ENCODE results near the gene NFIA. TPM values are rescaled to one million over a fixed set of nuclear protein-coding genes. Genes with fewer than 3 reads are reported as not detected.

NFIA gene
- total RNA-seq, 1 experiment from 2014 or later, result 20.9 TPM

DNA sequence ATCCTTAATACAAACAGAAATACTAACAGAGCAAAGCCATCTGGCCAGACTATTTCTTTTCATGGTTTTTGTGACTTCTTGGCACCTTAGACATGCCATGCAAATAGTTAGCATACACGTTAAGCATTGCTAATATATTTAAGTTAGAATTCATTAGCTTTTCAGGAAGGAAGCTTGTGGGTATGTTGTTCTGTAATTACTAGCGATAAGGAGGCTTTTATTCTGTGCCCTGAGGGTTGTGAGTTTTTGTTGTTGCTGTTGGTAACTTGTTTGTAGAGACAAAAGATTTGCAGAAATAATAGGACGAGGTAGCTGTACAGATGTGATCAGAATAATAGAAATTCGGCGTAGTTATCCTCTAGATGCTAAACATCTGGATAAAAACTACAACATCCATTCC, 337.3 kb downstream of the NFIA start:
- intact Hi-C loops (cut with micrococcal nuclease; ENCODE audit: unreplicated experiment), result no loop called here
- Histone ChIP-seq H3K4me1 (ENCODE audit: control insufficient read depth, insufficient read depth, low read length) (no peaks in the 10 kb centered on the region), H3K27me3 (ENCODE audit: control insufficient read depth, insufficient read depth, low read length) (no peaks in the 10 kb centered on the region), H3K9me3 (ENCODE audit: control insufficient read depth, insufficient read depth, low read depth, low read length) (no peaks in the 10 kb centered on the region), H3K27ac (ENCODE audit: low read length) (no peak overlapping the region), H3K4me3 (ENCODE audit: low read depth in 2 of 2, low read length in 2 of 2) (no peak overlapping the region), H3K36me3 (ENCODE audit: control insufficient read depth, insufficient read depth, low read length) (no peaks in the 10 kb centered on the region)
- ChIA-PET CTCF (no interaction called here), POLR2A (no interaction called here)
- TF ChIP-seq, protein P1, sequence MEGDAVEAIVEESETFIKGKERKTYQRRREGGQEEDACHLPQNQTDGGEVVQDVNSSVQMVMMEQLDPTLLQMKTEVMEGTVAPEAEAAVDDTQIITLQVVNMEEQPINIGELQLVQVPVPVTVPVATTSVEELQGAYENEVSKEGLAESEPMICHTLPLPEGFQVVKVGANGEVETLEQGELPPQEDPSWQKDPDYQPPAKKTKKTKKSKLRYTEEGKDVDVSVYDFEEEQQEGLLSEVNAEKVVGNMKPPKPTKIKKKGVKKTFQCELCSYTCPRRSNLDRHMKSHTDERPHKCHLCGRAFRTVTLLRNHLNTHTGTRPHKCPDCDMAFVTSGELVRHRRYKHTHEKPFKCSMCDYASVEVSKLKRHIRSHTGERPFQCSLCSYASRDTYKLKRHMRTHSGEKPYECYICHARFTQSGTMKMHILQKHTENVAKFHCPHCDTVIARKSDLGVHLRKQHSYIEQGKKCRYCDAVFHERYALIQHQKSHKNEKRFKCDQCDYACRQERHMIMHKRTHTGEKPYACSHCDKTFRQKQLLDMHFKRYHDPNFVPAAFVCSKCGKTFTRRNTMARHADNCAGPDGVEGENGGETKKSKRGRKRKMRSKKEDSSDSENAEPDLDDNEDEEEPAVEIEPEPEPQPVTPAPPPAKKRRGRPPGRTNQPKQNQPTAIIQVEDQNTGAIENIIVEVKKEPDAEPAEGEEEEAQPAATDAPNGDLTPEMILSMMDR (IDR thresholded peaks at IDR 0.05), result no peak
- TF ChIP-seq TCF7L2 (IDR thresholded peaks at IDR 0.05; ENCODE audit: low read depth, low read length) (no peak), POLR2AphosphoS5 (IDR thresholded peaks at IDR 0.05; ENCODE audit: low read depth, low read length) (no peak), SIN3A (IDR thresholded peaks at IDR 0.05; ENCODE audit: borderline replicate concordance, insufficient read depth, low read depth, low read length) (no peak)
- TF ChIP-seq, protein P2, sequence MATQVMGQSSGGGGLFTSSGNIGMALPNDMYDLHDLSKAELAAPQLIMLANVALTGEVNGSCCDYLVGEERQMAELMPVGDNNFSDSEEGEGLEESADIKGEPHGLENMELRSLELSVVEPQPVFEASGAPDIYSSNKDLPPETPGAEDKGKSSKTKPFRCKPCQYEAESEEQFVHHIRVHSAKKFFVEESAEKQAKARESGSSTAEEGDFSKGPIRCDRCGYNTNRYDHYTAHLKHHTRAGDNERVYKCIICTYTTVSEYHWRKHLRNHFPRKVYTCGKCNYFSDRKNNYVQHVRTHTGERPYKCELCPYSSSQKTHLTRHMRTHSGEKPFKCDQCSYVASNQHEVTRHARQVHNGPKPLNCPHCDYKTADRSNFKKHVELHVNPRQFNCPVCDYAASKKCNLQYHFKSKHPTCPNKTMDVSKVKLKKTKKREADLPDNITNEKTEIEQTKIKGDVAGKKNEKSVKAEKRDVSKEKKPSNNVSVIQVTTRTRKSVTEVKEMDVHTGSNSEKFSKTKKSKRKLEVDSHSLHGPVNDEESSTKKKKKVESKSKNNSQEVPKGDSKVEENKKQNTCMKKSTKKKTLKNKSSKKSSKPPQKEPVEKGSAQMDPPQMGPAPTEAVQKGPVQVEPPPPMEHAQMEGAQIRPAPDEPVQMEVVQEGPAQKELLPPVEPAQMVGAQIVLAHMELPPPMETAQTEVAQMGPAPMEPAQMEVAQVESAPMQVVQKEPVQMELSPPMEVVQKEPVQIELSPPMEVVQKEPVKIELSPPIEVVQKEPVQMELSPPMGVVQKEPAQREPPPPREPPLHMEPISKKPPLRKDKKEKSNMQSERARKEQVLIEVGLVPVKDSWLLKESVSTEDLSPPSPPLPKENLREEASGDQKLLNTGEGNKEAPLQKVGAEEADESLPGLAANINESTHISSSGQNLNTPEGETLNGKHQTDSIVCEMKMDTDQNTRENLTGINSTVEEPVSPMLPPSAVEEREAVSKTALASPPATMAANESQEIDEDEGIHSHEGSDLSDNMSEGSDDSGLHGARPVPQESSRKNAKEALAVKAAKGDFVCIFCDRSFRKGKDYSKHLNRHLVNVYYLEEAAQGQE (IDR thresholded peaks at IDR 0.05; ENCODE audit: insufficient read depth in 1 of 2, low read depth in 2 of 2, low read length in 1 of 2), result no peak
- ATAC-seq (no peak), DNase-seq (ENCODE audit: low read depth, low spot score) (no peak)
- in situ Hi-C loops (cut with HindIII; ENCODE audit: low pct_unique_long_range_greater_than_20kb, low sequenced_read_pairs), result no loop called here
- no TSS peak for BruUV-seq (replicated peaks)

DNA sequence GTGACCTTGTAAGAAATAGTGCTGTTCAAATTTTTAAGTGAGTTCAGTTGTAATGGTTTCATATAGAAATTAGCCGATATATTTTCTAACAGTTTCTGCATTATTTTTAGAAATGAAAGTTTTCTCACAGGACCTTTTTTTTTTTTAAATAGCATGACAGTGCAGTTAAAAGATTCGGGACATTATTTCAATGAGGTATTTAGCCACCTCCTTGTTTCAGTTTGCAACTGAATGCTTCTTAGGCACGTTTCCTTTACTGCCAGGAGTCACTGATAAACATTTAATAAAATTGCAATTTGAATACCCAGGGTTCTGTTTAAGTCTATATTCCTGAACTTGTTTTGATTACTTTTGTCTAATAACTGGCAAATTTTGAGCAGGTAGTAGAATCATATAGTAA, 337.9 kb downstream of the NFIA start:
- ChIA-PET POLR2A (no interaction called here), CTCF (no interaction called here)
- in situ Hi-C loops (cut with HindIII; ENCODE audit: low pct_unique_long_range_greater_than_20kb, low sequenced_read_pairs), result no loop called here
- H3K36me3 ChIP-seq (ENCODE audit: control insufficient read depth, insufficient read depth, low read length), result no peaks in the 10 kb centered on the region
- no peak overlapping the region for H3K4me3 ChIP-seq (ENCODE audit: low read depth in 2 of 2, low read length in 2 of 2)
- no peaks in the 10 kb centered on the region for H3K4me1 ChIP-seq (ENCODE audit: control insufficient read depth, insufficient read depth, low read length)
- no peaks in the 10 kb centered on the region for H3K9me3 ChIP-seq (ENCODE audit: control insufficient read depth, insufficient read depth, low read depth, low read length)
- no peak for DNase-seq (ENCODE audit: low read depth, low spot score)
- no peak for ATAC-seq
- TF ChIP-seq, protein P1 (IDR thresholded peaks at IDR 0.05), result no peak
- TF ChIP-seq SIN3A (IDR thresholded peaks at IDR 0.05; ENCODE audit: borderline replicate concordance, insufficient read depth, low read depth, low read length), result no peak
- no TSS peak for BruUV-seq (replicated peaks)
- intact Hi-C loops (cut with micrococcal nuclease; ENCODE audit: unreplicated experiment), result no loop called here
- H3K27ac ChIP-seq (ENCODE audit: low read length), result no peak overlapping the region
- H3K27me3 ChIP-seq (ENCODE audit: control insufficient read depth, insufficient read depth, low read length), result no peaks in the 10 kb centered on the region

Data from Panc1 (cell line).